SH-SY5Y (cell line): ENCODE data around the gene ANXA3.

Experiments used
- GATA2 ChIP-seq: IDR thresholded peaks from 2 replicates; pipeline ENCODE4 v1.6.1; 2011; ENCODE audit warnings: mild to moderate bottlenecking, low read depth, low read length
- GATA3 ChIP-seq: IDR thresholded peaks from 2 replicates; pipeline ENCODE4 v1.6.1; 2011; ENCODE audit warnings: low read depth, mild to moderate bottlenecking, low read length, moderate library complexity

GRCh38 chr4:78645853-78646757, 94.5 kb downstream of the ANXA3 start:
- no peak for TF ChIP-seq GATA2
- no peak for TF ChIP-seq GATA3
